GM21825 (cell line): ENCODE data around the gene FGFR2.
"Not testable (repeated sequence)": the region's sequence is repeated elsewhere in the genome, so short reads cannot be mapped to it uniquely, and the experiment has no call there.

Source experiments
- ATAC-seq: cut with Tn5 transposase; IDR thresholded peaks from one replicate; pipeline ENCODE4 v1.9.1; 2021; ENCODE audit warnings: mild to moderate bottlenecking, moderate library complexity; ENCODE audit not compliant: unreplicated experiment

Gene FGFR2

GRCh38 chr10:121556455-121556854 is 41.8 kb downstream of the FGFR2 start:
- ATAC-seq: no peak

GRCh38 chr10:121554916-121555315 is 43.3 kb downstream of the FGFR2 start:
- ATAC-seq: not testable (repeated sequence)

- ATAC-seq: no peak
Measured at GRCh38 chr10:121553511-121554264, 44.6 kb downstream of the FGFR2 start.

- no peak for ATAC-seq
Measured at GRCh38 chr10:121552746-121553145, 45.5 kb downstream of the FGFR2 start.

GRCh38 chr10:121551210-121551885 is 46.9 kb downstream of the FGFR2 start:
- ATAC-seq: no peak

GRCh38 chr10:121544301-121544869 is 53.9 kb downstream of the FGFR2 start:
- ATAC-seq: no peak

- ATAC-seq: no peak
Measured at GRCh38 chr10:121543545-121543944, 54.7 kb downstream of the FGFR2 start.

- ATAC-seq: no peak
Measured at GRCh38 chr10:121541450-121542120, 56.7 kb downstream of the FGFR2 start.

- ATAC-seq: no peak
Measured at GRCh38 chr10:121540732-121541395, 57.4 kb downstream of the FGFR2 start.

- ATAC-seq: no peak
Measured at GRCh38 chr10:121539786-121540185, 58.5 kb downstream of the FGFR2 start.

- no peak for ATAC-seq
Measured at GRCh38 chr10:121536310-121536913, 61.8 kb downstream of the FGFR2 start.

- ATAC-seq: no peak
Measured at GRCh38 chr10:121535381-121535780, 62.9 kb downstream of the FGFR2 start.

GRCh38 chr10:121532292-121532864 is 65.9 kb downstream of the FGFR2 start:
- no peak for ATAC-seq

- ATAC-seq: no peak
Measured at GRCh38 chr10:121531830-121532178, 66.4 kb downstream of the FGFR2 start.

- ATAC-seq: no peak
Measured at GRCh38 chr10:121531076-121531829, 67.0 kb downstream of the FGFR2 start.

GRCh38 chr10:121530481-121531075 is 67.7 kb downstream of the FGFR2 start:
- no peak for ATAC-seq

- ATAC-seq: no peak
Measured at GRCh38 chr10:121527690-121528089, 70.6 kb downstream of the FGFR2 start.

- no peak for ATAC-seq
Measured at GRCh38 chr10:121526801-121527221, 71.4 kb downstream of the FGFR2 start.

GRCh38 chr10:121526135-121526790 is 72.0 kb downstream of the FGFR2 start:
- ATAC-seq: no peak
